GM23338 (cell line): ENCODE data around the gene CA12. TPM values are rescaled to one million over a fixed set of nuclear protein-coding genes. Genes with fewer than 3 reads are reported as not detected.

Source experiments
- EZH2 ChIP-seq: fragments of 200-600 bp; sonication (generic); IDR thresholded peaks from one replicate; pipeline ENCODE4 v1.8.0; 2017; ENCODE audit warnings: antibody characterized with exemption, mild to moderate bottlenecking, low read depth; ENCODE audit not compliant: unreplicated experiment
- EZH2phosphoT487 ChIP-seq: fragments of 200-600 bp; sonication (generic); IDR thresholded peaks from one replicate; pipeline ENCODE4 v1.8.1; 2018; ENCODE audit warnings: antibody characterized with exemption; ENCODE audit not compliant: unreplicated experiment
- JUNB ChIP-seq: IDR thresholded peaks from one replicate; pipeline ENCODE4 v1.6.1; 2016; ENCODE audit warnings: antibody characterized with exemption; ENCODE audit not compliant: unreplicated experiment
- ZNF331 ChIP-seq: fragments of 250-450 bp; sonication (Bioruptor Pico); IDR thresholded peaks from 2 replicates; pipeline ENCODE4 v1.5.0; 2020; ENCODE audit warnings: low read depth, mild to moderate bottlenecking, moderate library complexity
- polyA plus RNA-seq: library from polyadenylated mRNA; unstranded; fragments of >200 nt; fragmentation: Nextera tagmentation; extraction: Ambion mirVana; gene quantifications from 2 replicates; pipeline ENCODE4 v1.2.1, GENCODE V29; 2016
- total RNA-seq: library from RNA; depleted of rRNA; stranded (reverse); fragments of >200 nt; shearing (Covaris generic); gene quantifications from 2 replicates; pipeline ENCODE4 v1.2.3, GENCODE V29; 2014
- TF ChIP-seq, protein P1 (sequence below): fragments of 250-450 bp; sonication (Bioruptor Pico); IDR thresholded peaks from 2 replicates; pipeline ENCODE4 v1.5.0; 2020; ENCODE audit warnings: mild to moderate bottlenecking, moderate library complexity
- TF ChIP-seq, protein P2 (sequence below): IDR thresholded peaks from 2 replicates; pipeline ENCODE4 v1.6.1; 2016; ENCODE audit warnings: antibody characterized with exemption
- TF ChIP-seq, protein P3 (sequence below), 2 experiments: fragments of 200-600 bp in 1 of 2; sonication (generic) in 1 of 2; conservative IDR thresholded peaks; 2 replicates each; pipeline versions ENCODE4 v1.5.1 to v1.6.1; 2016 to 2017; ENCODE audit warnings: antibody characterized with exemption in 2 of 2, low read depth in 2 of 2, mild to moderate bottlenecking in 2 of 2, moderate library complexity in 1 of 2

CA12 gene
- total and polyA plus RNA-seq, 2 experiments from 2014 or later: 2.9 to 5.2 TPM

DNA sequence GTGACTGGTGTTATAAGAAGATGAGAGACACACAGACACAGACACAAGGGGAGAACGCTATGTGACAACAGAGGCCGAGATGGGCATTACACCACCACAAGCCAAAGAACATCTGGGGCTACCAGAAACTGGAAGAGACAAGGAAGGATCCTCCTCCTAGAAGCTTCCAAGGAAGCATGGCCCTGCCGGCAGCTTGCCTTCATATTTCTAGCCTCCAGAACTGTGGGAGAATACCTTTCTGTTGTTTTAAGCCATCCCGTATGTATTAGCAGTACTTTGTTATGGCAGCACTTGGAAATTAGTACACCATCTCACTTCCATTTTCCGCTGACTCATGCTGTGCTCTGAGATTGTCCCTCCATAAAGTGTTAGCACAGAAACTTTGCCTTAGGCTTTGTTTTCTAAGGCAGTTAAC is 38.7 kb upstream of the CA12 start (continued):
- TF ChIP-seq, protein P1, sequence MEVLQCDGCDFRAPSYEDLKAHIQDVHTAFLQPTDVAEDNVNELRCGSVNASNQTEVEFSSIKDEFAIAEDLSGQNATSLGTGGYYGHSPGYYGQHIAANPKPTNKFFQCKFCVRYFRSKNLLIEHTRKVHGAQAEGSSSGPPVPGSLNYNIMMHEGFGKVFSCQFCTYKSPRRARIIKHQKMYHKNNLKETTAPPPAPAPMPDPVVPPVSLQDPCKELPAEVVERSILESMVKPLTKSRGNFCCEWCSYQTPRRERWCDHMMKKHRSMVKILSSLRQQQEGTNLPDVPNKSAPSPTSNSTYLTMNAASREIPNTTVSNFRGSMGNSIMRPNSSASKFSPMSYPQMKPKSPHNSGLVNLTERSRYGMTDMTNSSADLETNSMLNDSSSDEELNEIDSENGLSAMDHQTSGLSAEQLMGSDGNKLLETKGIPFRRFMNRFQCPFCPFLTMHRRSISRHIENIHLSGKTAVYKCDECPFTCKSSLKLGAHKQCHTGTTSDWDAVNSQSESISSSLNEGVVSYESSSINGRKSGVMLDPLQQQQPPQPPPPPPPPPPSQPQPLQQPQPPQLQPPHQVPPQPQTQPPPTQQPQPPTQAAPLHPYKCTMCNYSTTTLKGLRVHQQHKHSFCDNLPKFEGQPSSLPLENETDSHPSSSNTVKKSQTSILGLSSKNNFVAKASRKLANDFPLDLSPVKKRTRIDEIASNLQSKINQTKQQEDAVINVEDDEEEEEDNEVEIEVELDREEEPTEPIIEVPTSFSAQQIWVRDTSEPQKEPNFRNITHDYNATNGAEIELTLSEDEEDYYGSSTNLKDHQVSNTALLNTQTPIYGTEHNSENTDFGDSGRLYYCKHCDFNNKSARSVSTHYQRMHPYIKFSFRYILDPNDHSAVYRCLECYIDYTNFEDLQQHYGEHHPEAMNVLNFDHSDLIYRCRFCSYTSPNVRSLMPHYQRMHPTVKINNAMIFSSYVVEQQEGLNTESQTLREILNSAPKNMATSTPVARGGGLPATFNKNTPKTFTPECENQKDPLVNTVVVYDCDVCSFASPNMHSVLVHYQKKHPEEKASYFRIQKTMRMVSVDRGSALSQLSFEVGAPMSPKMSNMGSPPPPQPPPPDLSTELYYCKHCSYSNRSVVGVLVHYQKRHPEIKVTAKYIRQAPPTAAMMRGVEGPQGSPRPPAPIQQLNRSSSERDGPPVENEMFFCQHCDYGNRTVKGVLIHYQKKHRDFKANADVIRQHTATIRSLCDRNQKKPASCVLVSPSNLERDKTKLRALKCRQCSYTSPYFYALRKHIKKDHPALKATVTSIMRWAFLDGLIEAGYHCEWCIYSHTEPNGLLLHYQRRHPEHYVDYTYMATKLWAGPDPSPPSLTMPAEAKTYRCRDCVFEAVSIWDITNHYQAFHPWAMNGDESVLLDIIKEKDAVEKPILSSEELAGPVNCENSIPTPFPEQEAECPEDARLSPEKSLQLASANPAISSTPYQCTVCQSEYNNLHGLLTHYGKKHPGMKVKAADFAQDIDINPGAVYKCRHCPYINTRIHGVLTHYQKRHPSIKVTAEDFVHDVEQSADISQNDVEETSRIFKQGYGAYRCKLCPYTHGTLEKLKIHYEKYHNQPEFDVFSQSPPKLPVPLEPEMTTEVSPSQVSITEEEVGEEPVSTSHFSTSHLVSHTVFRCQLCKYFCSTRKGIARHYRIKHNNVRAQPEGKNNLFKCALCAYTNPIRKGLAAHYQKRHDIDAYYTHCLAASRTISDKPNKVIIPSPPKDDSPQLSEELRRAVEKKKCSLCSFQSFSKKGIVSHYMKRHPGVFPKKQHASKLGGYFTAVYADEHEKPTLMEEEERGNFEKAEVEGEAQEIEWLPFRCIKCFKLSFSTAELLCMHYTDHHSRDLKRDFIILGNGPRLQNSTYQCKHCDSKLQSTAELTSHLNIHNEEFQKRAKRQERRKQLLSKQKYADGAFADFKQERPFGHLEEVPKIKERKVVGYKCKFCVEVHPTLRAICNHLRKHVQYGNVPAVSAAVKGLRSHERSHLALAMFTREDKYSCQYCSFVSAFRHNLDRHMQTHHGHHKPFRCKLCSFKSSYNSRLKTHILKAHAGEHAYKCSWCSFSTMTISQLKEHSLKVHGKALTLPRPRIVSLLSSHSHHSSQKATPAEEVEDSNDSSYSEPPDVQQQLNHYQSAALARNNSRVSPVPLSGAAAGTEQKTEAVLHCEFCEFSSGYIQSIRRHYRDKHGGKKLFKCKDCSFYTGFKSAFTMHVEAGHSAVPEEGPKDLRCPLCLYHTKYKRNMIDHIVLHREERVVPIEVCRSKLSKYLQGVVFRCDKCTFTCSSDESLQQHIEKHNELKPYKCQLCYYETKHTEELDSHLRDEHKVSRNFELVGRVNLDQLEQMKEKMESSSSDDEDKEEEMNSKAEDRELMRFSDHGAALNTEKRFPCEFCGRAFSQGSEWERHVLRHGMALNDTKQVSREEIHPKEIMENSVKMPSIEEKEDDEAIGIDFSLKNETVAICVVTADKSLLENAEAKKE (CRISPR knock-in tag): no peak
- TF ChIP-seq ZNF331 (CRISPR knock-in tag) (no peak), EZH2phosphoT487 (no peak), EZH2 (no peak), JUNB (no peak)
- TF ChIP-seq, protein P2, sequence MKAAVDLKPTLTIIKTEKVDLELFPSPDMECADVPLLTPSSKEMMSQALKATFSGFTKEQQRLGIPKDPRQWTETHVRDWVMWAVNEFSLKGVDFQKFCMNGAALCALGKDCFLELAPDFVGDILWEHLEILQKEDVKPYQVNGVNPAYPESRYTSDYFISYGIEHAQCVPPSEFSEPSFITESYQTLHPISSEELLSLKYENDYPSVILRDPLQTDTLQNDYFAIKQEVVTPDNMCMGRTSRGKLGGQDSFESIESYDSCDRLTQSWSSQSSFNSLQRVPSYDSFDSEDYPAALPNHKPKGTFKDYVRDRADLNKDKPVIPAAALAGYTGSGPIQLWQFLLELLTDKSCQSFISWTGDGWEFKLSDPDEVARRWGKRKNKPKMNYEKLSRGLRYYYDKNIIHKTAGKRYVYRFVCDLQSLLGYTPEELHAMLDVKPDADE: no peak
- TF ChIP-seq, protein P3, sequence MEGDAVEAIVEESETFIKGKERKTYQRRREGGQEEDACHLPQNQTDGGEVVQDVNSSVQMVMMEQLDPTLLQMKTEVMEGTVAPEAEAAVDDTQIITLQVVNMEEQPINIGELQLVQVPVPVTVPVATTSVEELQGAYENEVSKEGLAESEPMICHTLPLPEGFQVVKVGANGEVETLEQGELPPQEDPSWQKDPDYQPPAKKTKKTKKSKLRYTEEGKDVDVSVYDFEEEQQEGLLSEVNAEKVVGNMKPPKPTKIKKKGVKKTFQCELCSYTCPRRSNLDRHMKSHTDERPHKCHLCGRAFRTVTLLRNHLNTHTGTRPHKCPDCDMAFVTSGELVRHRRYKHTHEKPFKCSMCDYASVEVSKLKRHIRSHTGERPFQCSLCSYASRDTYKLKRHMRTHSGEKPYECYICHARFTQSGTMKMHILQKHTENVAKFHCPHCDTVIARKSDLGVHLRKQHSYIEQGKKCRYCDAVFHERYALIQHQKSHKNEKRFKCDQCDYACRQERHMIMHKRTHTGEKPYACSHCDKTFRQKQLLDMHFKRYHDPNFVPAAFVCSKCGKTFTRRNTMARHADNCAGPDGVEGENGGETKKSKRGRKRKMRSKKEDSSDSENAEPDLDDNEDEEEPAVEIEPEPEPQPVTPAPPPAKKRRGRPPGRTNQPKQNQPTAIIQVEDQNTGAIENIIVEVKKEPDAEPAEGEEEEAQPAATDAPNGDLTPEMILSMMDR (conservative IDR thresholded peaks at IDR 0.05; ENCODE audit: low read depth in 2 of 2): no peak
